Endometrial microvascular endothelial cells (primary cell): Measurements from ENCODE around the gene MTARC2. TPM values are rescaled to one million over a fixed set of nuclear protein-coding genes. Genes with fewer than 3 reads are reported as not detected.

Source experiments
- in situ Hi-C: cut with HindIII; loops from 2 replicates; pipeline ENCODE4 v1.10.0; 2017; ENCODE audit warnings: low sequenced_read_pairs, low pct_unique_long_range_greater_than_20kb; ENCODE audit errors: inconsistent ontology term
- total RNA-seq: library from RNA; depleted of rRNA; stranded (reverse); fragments of >200 nt; gene quantifications from one replicate; pipeline ENCODE4 v1.2.3, GENCODE V29; 2015; ENCODE audit errors: inconsistent ontology term

MTARC2 gene
- total RNA-seq, 1 donor from 2014 or later, result 4.6 TPM

DNA sequence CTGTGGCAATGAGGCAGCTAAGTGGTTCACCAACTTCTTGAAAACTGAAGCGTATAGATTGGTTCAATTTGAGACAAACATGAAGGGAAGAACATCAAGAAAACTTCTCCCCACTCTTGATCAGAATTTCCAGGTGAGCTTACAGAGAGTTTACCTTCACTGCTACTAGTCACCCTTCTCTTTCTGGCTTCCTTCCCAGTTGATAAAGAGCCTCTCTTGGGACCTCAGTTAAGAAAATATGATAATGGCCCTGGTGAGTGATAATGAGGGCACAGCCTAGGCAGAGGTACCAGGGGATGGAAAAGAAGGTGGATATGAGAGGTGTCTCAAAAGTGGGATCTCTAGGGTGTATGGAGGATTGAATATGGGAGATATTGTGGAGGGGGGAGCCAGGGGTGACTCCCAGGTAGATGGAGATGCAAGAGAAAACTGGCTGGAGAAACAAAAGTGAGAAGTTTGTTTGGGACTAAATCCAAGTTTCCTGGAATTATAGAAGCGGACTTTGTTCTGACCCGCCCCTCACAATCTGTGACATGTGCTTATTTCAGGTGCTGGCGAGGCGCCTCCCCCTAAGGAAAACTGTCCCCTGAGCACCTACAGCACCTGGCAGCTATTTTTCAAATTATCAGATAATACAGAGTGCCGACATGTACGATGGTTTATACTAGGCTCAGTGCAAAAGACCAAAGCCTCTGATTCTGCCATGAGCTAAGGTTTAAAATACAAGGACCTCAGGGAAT lies 13.7 kb downstream of the MTARC2 start:
- in situ Hi-C loops, result no loop called here

DNA sequence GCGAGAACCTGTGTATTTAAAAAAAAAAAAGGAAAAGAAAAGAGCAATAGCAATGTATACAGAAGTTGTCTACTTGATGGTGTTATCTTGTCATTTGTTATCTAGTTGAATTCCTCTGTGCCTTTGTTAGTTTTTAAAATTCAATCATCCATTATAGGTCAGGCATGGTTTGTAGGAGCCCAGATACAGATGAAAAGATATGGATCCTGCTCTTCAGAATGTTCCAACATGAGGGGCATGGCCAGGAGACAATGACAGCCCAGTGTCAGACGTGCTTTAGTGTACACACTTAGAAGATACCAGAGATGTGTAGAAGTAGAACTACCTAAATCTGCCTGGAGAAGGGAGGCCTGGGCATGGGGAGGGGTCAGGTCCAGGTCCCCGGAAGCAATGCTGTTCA lies 16.6 kb downstream of the MTARC2 start:
- in situ Hi-C loops, result no loop called here

DNA sequence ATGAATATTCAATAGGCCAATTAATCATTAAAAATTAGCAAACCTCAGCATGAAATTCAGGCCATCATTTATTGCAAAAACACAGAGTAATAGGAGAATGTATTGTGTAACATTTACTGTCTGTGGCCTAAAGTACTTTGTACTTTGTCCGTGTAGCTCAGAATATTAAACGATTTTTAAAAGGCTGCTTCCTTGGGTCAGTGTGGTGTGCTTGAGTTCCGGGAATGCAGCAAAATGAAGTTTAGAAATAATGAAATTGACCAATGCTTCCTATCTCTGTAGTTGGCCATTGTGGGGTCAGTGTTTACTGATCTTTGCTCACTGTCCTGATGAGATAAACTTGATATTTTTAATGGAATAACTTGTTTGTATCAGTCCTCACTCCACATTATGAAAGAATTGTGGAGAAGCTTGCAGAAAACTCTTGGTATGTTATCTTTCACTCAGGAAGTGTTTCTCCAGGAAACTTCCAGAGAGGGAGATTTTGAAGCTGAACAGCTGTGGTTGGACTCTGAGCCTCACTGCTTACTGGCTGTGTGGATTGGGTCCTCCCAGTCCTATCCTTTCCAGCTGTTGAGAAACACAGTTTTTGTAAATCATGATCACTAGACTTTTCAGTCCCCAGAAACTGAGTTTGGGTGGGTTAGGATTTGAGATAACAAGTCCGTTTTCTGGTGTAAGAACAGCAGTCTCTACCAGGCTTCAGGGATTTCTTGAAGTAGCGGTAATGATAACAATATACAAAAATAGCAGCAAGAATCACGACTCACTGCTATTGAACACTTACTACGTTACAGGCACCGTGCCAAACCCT lies 19.4 kb downstream of the MTARC2 start:
- in situ Hi-C loops, result no loop called here

DNA sequence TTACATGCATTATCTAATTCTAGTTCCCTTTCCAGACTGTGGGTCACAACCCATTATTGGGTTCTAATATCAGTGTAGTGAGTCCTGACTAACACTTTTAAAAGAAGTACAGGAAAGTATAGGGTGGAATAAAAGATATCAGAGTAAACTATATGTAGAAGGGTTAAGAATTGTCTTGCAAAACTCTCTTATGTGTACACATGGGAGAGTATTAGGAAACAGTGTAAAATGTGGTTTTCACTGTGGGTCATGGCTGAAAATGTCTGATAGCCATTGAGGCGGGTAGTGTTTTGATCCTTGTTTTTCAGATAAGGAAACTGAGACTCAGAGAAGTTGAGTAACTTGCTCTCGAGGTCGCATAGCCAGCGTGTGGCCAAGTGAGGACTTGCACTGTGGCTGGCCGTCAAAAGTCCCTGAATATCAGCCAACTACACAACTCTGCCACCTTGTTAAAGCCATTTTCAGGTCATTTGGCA lies 20.0 kb downstream of the MTARC2 start:
- in situ Hi-C loops, result no loop called here

DNA sequence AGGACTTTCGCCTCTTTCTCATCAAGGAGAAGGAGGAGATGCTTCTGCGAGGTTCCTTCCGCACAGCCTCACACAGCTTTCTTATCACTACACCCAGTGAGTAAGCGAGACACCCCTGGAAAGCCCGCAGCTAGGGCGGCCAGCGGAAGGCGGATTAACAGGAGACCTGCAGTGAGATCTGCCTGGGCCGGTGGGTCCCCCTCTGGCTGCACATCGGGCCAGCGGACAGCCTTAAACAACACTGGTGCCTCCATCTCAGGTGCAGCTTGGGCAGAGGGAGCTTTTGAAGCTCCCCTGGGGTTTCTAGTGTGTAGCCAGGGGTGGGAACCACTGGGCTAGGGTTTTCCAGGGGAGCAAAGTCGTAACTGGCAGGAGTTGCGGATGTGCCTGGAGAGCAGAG lies 21.1 kb downstream of the MTARC2 start:
- in situ Hi-C loops, result no loop called here

DNA sequence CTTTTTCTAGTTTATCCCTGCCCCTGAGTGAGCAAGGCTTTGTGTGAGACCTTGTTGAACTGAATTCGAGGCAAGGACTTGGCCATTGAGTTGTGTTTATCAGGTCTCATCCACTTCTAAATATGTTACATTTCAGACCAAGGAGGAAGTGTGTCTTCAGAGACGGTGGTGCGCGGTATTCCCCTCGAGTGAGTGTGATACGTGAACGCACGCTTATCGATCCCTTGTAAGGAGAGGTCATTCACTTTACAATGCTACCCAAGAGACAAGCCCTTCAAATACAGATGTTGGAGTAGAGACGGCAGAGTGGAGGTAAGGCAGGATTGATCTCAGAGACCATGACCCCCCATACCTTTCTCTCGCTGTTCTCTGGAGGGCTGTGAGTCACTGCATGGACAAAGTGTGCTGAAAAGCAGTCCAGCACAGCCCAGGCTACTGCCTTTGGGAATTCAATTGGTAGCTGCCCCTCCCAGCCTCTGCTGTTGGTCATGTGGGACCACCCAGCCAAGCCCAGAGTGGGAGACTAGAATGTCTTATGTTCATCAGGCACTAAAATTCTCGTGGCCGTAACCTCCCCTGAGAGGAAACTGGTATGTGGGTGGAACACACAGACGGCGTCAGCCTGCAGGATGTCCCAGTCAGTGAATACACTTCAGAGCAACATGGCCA lies 22.3 kb downstream of the MTARC2 start:
- in situ Hi-C loops, result no loop called here

DNA sequence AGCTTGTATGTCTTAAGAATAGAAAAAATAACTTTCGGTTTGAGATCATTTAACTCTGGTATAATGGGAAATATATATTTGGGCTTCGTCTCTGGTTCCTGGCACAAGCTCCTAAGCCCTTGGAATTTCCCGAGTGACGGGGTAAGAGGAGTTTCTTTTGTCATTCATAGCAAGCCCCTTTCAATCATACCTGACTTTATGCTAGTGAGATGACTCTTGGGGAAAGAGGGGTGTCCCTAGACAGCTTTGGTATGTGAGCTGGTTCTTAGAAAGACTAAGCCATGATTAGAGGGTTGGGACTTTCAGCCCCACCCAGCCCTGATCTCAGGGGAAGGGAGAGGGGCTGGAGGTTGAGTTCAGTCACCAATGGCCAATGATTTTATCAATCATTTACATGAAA lies 24.7 kb downstream of the MTARC2 start:
- in situ Hi-C loops, result no loop called here

DNA sequence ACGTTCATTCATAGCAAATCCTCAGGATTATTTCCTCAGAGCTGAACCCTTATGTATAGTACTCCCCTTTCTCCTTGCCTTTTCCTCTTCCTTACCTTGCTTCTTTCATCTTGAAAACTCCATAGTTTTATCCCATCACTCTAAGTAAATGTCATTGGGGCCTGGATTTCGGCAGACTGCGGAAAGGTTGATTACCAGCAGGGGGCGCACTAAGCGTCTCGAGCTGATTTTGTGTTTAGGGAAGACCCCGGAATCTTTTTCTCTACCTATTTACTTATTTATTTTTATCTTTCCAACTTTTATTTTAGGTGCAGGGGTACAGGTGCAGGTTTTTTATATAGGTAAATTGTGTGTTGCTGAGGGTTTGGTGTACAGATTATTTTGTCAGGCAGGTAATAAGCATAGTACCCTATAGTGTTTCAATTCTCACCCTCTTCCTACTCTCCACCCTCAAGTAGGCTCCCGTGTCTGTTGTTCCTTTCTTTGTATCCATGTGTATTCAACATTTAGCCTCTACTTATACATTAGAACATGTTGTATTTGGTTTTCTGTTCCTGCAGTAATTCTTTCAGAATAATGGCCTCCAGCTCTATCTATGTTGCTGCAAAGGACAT lies 27.2 kb downstream of the MTARC2 start:
- in situ Hi-C loops, result no loop called here

DNA sequence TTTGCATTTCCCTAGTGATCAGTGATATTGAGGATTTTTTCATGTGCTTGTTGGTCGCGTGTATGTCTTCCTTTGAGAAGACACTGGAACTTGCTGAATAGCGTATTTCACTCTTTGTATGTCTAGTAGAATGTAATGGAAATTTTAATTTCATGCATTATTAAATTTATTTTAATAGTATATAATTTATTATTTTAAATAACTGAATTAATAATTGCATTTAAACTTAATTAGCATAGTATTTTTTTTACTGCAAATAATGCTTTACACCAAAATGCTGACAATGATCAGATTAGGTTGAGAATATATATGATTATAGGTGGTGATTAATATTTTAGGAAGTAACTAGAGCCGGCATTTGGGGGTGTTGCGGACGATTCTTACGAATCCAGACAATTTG lies 28.1 kb downstream of the MTARC2 start:
- in situ Hi-C loops, result no loop called here

DNA sequence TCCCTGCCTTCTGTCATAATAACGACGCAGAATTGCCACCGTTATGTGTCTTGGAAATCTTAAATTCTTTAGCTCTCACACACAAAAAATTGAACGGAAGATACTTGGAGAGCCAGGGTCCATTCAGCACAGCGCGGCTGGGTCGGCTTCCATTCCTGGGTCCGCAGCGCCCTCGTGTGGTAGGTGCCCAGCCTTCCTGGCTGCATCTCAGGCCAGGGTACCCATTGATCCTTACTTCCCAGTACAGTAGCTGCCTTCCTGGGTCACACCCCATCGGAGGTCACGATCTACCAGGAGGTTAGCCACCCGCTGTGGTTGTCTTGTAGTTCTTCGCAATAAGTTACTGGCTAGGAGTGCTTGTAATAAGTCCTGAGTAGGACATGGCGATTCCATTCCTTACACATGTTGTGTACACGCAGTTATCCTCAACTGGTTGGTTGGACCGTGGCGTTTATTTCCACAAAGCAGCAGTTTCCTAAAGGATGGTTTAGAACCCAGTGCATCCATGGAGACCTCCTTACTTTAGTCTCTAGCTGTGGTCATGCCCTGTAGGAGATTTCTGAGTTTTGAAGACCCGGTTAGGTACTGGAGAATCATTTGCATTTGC lies 28.7 kb downstream of the MTARC2 start:
- in situ Hi-C loops, result no loop called here

DNA sequence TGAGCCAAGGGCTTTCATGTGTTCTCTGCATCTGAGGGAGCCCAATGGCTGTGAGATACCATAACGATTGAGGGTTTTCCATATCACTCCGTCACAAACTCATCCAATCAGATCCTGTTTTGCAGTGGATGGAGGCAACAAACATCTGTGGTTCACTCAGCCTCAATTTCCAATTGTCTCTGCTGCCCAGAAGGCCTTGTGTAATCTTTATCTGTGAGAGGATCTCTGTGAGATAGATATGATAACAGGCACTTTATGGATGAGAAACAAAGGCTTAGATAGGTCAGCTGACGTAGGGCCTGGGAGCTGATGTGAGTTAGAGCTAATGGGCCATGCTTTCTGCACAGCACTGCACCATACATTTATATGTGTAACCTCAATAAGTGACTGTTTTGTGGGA lies 35.3 kb downstream of the MTARC2 start:
- in situ Hi-C loops, result no loop called here

DNA sequence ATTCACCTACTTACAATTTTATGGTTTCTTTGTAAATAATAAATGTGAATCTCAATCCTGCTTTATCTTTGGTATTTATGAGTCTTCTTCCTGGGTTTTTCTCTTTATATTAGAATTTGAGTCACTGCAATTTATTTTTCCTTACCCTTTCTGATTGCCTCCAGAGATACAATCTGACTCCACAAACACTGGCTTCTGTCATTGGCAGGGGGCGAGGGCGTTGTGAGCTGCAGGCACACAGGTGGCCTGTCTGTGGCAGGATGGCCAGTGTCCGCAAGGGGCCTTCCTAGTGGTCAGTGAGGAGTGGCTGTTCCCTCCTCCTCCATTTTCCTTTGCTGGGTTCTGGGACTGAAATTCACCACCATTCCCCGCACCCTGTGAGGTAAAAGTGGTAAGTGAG lies 36.6 kb downstream of the MTARC2 start:
- in situ Hi-C loops, result no loop called here

DNA sequence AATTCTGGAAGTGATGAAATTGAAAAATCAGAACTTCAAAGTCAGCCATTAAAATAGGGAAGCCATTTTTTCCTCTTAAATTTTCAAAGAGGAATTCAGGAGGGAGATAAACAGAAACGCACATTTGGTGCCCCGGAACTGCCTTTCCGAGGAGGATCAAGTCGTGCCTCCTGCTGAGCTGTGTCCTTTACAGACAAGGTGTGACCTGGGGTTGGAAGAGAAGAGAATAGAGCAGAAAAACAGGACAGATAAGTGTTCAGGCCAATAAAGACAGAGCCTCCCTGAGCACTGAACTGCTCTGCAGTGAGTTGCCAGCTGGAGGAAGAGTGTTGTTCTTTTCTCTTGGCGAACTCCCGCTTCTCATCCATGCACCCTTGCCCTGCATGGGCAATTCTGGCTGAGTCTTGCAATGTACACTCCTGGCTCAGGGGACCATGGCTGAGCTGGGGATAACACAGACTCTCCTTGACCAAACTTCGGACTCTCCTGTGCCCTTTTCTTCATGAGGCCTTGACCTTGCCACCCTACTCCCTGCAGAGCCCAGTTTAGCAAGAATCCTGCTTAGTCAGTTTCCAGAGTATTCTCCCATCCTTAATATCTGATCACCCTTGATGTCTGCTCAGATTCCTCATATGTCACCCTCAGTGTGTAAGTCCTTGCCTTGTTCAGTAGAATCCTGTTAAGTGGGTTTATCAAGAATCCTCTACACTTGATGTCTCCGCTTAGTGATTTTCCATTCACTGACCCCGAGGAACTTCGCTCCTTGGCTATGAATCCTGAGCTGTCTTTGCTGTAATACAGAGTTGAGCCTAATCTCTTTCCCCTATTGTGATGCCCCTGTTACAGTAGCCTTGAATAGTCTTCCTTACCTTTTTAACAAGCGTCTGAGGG lies 37.3 kb downstream of the MTARC2 start:
- in situ Hi-C loops, result no loop called here

DNA sequence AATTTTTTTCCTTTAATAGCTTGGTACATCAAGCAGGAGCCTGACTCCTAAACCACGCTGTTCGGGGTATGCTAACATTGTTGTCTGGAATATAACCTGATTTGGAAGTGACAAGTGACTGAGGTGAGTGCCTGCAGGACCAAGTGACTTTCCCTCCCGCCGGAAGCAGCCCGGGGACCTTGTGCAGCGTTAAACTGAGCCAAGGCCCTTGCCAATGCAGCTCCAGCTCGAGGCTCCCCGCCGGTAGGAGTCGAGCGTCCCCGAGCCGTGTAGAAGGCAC lies 37.9 kb downstream of the MTARC2 start:
- in situ Hi-C loops, result no loop called here

DNA sequence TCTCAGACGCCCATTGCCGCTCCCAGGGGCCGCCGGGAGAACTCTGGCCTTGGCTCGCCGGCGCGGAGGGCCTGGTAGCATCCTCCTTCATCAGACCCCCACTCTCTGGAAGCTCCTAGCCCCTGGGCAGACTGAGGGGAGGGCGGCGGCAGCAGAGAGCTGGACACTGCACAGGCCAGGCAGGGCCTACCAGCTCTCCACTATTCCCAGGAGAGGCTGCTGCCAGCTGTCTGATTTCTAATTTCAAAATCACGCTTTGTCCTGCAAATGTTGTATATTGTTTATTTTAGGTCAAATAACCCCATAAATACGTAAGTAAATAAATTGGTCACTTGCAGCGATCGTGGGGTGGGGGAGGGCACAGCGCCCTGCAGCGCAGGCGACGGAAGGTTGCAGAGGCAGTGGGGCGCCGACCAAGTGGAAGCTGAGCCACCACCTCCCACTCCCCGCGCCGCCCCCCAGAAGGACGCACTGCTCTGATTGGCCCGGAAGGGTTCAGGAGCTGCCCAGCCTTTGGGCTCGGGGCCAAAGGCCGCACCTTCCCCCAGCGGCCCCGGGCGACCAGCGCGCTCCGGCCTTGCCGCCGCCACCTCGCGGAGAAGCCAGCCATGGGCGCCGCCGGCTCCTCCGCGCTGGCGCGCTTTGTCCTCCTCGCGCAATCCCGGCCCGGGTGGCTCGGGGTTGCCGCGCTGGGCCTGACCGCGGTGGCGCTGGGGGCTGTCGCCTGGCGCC lies 38.4 kb downstream of the MTARC2 start, which contains the start of gene MTARC1:
Gene MTARC1 (plus strand): TSS at position 577 of the 732 bp plus-strand sequence. CDS start 32 bp downstream, at position 609.
- in situ Hi-C loops, result no loop called here

DNA sequence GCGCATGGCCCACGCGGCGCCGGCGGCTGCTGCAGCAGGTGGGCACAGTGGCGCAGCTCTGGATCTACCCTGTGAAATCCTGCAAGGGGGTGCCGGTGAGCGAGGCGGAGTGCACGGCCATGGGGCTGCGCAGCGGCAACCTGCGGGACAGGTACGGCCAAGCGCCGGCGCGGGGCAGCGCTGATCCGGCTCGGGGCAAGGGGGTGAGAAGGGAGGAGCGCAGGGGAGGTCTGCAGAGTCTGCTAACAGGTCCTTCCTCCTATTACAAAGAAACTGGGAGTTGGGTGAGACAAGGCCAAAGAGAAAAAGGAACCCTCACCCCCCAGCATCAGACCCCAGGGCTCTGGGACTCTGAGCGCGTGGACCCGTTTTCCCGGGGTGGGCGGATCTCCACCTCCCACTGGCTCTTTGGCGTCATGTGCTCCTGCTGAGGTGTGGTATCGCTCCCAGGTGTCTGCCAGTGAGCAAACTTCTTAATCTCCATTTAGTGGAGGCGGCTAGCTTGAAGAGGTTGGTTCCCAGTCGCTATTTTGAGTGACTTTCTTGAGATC lies 39.0 kb downstream of the MTARC2 start:
- in situ Hi-C loops, result no loop called here

DNA sequence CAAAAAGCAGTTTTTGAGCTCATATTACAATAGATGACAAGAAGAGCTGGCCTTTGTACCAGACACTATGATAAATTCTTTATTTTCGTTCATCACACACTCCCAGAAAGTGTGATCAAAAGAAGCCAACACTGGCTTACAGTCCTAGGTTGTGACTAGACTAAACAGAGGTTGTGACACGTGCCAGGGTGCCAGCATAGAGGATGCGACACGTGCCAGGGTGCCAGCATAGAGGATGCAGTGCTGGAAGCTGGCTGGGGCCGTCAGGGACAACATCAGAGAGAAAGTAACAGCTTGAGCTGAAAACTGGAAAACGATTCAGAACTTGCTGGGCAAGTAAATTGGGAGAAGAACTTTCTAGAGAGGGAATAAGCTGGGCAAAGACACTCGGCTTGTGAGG lies 40.8 kb downstream of the MTARC2 start:
- in situ Hi-C loops, result no loop called here
